IMR-90 (cell line): Measurements from ENCODE around the gene OPTC.

ENCODE experiments used
- CTCF ChIP-seq: conservative IDR thresholded peaks from 2 replicates; pipeline ENCODE4 v1.5.1; 2012; ENCODE audit warnings: mild to moderate bottlenecking, low read depth, low read length, improper control_type of control experiment
- MAZ ChIP-seq: IDR thresholded peaks from 2 replicates; pipeline ENCODE4 v1.6.1; 2012; ENCODE audit warnings: low read depth, mild to moderate bottlenecking, low read length, improper control_type of control experiment, moderate library complexity, borderline replicate concordance
- POLR2A ChIP-seq: IDR thresholded peaks from 2 replicates; pipeline ENCODE4 v1.6.1; 2012; ENCODE audit warnings: mild to moderate bottlenecking, low read depth, low read length
- RAD21 ChIP-seq: IDR thresholded peaks from 2 replicates; pipeline ENCODE4 v1.6.1; 2012; ENCODE audit warnings: low read length, improper control_type of control experiment

GRCh38 chr1:203526130-203526529 is 32.2 kb downstream of the OPTC start:
- TF ChIP-seq MAZ (no peak), CTCF (no peak), RAD21 (no peak), POLR2A (no peak)
